Muscle of leg (tissue), 11 donors: ENCODE results near the gene STMN3. TPM values are rescaled to one million over a fixed set of nuclear protein-coding genes. Genes with fewer than 3 reads are reported as not detected.

Experiments
- DNase-seq: peaks from one replicate; pipeline ENCODE4 v3.0.0; 2013
- H3K27ac ChIP-seq: one replicate; pipeline ENCODE4 v1.5.1; 2013; ENCODE audit warnings: mild to moderate bottlenecking, low read length, control low read depth
- H3K27me3 ChIP-seq: one replicate; pipeline ENCODE4 v1.6.1; 2013; ENCODE audit warnings: low read length; ENCODE audit not compliant: control insufficient read depth, insufficient read depth
- H3K36me3 ChIP-seq: one replicate; pipeline ENCODE4 v1.6.1; 2013; ENCODE audit warnings: low read length; ENCODE audit not compliant: control insufficient read depth, insufficient read depth
- H3K4me1 ChIP-seq: one replicate; pipeline ENCODE4 v1.6.1; 2013; ENCODE audit warnings: low read length; ENCODE audit not compliant: control insufficient read depth, insufficient read depth
- H3K4me3 ChIP-seq: one replicate; pipeline ENCODE4 v1.5.1; 2013; ENCODE audit warnings: low read length, control low read depth
- H3K9me3 ChIP-seq: replicated peaks from 2 replicates; pipeline ENCODE4 v1.6.1; 2013; ENCODE audit warnings: low read depth, low read length; ENCODE audit not compliant: control insufficient read depth
- WGBS: methylation state at CpG from one replicate; pipeline ENCODE4 v1.1.5; 2013; ENCODE audit warnings: missing lambda C conversion rate; ENCODE audit not compliant: insufficient coverage; 5-methylcytosine and 5-hydroxymethylcytosine counted together
- polyA plus RNA-seq, 8 donors: library from polyadenylated mRNA; unstranded; fragments of 120-200 nt; gene quantifications; one replicate each; pipeline versions ENCODE4 v1.2.1 to v1.2.3, GENCODE V29; 2013; ENCODE audit warnings: inconsistent platforms in 1 of 8, low replicate concordance in 1 of 8; ENCODE audit not compliant: insufficient read length in 8 of 8, insufficient read depth in 1 of 8
- total RNA-seq: library from RNA; stranded (reverse); fragments of 120-200 nt; gene quantifications from one replicate; pipeline ENCODE4 v1.2.4, GENCODE V29; 2013

Gene STMN3
- total and polyA plus RNA-seq, 9 donors, result 12.3 to 31.9 (median 18.4) TPM

GRCh38 chr20:63686492-63687321 lies 33.5 kb upstream of the STMN3 start:
- Histone ChIP-seq H3K36me3 (peaks cover 20% of the 10 kb centered on the region), H3K4me1 (peaks cover 27% of the 10 kb centered on the region), H3K4me3 (no peak overlapping the region)

GRCh38 chr20:63686094-63686491 lies 32.9 kb upstream of the STMN3 start:
- Histone ChIP-seq H3K9me3 (no peaks in the 10 kb centered on the region), H3K36me3 (peaks cover 20% of the 10 kb centered on the region), H3K4me3 (no peak overlapping the region), H3K27me3 (no peaks in the 10 kb centered on the region), H3K27ac (peak overlapping the region; percentile 85), H3K4me1 (peaks cover 27% of the 10 kb centered on the region)
- no peak for DNase-seq
- 83% methylated on average over 19 of the region's 24 CpGs for WGBS

More at GRCh38 chr20:63686492-63687321, 33.5 kb upstream of the STMN3 start:
- Histone ChIP-seq H3K9me3 (no peaks in the 10 kb centered on the region), H3K27ac (peak overlapping the region; percentile 85), H3K27me3 (no peaks in the 10 kb centered on the region)
- DNase-seq, result peak; percentile 88
- 30% methylated on average over 35 of the region's 45 CpGs for WGBS

GRCh38 chr20:63685269-63686026 lies 32.2 kb upstream of the STMN3 start:
- H3K27me3 ChIP-seq, result no peaks in the 10 kb centered on the region
- no peak overlapping the region for H3K4me3 ChIP-seq
- peaks cover 27% of the 10 kb centered on the region for H3K4me1 ChIP-seq
- H3K27ac ChIP-seq, result no peak overlapping the region
- no peak for DNase-seq
- no peaks in the 10 kb centered on the region for H3K9me3 ChIP-seq
- 91% methylated on average over 18 of the region's 21 CpGs for WGBS
- peaks cover 25% of the 10 kb centered on the region for H3K36me3 ChIP-seq

- Histone ChIP-seq H3K27ac (peak overlapping the region; percentile 3), H3K4me3 (no peak overlapping the region), H3K9me3 (no peaks in the 10 kb centered on the region), H3K4me1 (peaks cover 22% of the 10 kb centered on the region), H3K27me3 (no peaks in the 10 kb centered on the region), H3K36me3 (peaks cover 42% of the 10 kb centered on the region)
- no peak for DNase-seq
- 65% methylated on average over 17 of the region's 22 CpGs for WGBS
Measured at GRCh38 chr20:63682384-63683139, 29.3 kb upstream of the STMN3 start.

DNA sequence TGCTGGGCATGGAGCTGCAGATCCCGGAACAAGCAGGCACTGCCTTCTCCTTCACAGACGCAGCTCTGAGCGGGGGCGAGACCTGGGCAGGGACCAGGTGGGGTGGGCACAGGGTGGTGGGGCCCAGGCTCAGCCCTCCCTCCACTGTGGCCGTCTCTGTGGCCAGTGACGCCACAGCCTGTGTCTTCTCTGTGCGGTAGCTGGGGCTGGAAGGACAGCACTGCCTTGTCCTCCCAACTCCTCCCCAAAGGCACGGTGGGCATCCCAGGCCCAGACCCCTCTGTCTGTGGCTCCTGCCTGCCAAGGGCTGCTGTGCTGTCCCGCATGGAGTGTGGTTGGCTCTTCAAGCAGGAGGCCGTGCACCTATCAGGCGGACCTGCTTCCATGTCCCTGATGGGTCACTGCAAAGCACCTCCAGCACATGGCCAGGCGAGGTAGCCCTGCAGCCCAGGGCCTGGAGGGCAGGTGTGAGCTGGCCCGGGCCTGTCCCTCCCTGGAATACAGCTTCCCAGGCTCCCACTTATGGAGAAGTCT lies 28.5 kb upstream of the STMN3 start:
- H3K27me3 ChIP-seq, result no peaks in the 10 kb centered on the region
- no peak for DNase-seq
- H3K9me3 ChIP-seq, result no peaks in the 10 kb centered on the region
- no peak overlapping the region for H3K27ac ChIP-seq
- 97% methylated on average over 11 of the region's 13 CpGs for WGBS
- H3K4me1 ChIP-seq, result peaks cover 13% of the 10 kb centered on the region
- H3K36me3 ChIP-seq, result peaks cover 44% of the 10 kb centered on the region
- H3K4me3 ChIP-seq, result no peak overlapping the region

- H3K4me1 ChIP-seq, result peaks cover 6% of the 10 kb centered on the region
- no peak overlapping the region for H3K4me3 ChIP-seq
- H3K27ac ChIP-seq, result no peak overlapping the region
- no peaks in the 10 kb centered on the region for H3K9me3 ChIP-seq
- DNase-seq, result no peak
- whole genome bisulfite sequencing, result 94% methylated on average over 21 of the region's 23 CpGs
- H3K27me3 ChIP-seq, result no peaks in the 10 kb centered on the region
- H3K36me3 ChIP-seq, result peaks cover 49% of the 10 kb centered on the region
Measured at GRCh38 chr20:63680857-63681608, 27.8 kb upstream of the STMN3 start.

DNA sequence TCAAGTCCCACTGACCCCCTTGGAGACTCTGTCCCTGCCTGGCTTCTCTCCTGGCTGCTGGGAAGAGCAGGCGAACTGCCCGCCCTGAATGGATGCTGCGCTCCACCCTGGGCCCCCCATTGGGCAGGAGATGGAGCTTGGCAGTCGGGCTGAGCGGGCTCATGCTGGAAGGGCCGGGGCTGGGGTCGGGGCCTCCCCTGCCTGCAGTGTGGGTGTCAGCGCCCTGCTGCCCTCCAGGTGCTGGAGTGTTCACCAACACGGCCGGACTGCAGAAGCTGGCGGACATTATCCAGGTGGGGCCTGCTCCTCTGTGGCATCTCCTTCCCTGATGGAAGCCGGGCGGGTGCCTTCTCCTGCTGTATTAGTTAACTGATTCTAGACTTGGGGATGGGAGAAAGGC lies 27.2 kb upstream of the STMN3 start:
- H3K27me3 ChIP-seq, result no peaks in the 10 kb centered on the region
- H3K27ac ChIP-seq, result no peak overlapping the region
- no peak for DNase-seq
- no peaks in the 10 kb centered on the region for H3K9me3 ChIP-seq
- peaks cover 4% of the 10 kb centered on the region for H3K4me1 ChIP-seq
- peaks cover 55% of the 10 kb centered on the region for H3K36me3 ChIP-seq
- 88% methylated on average over 12 of the region's 13 CpGs for WGBS
- no peak overlapping the region for H3K4me3 ChIP-seq

DNA sequence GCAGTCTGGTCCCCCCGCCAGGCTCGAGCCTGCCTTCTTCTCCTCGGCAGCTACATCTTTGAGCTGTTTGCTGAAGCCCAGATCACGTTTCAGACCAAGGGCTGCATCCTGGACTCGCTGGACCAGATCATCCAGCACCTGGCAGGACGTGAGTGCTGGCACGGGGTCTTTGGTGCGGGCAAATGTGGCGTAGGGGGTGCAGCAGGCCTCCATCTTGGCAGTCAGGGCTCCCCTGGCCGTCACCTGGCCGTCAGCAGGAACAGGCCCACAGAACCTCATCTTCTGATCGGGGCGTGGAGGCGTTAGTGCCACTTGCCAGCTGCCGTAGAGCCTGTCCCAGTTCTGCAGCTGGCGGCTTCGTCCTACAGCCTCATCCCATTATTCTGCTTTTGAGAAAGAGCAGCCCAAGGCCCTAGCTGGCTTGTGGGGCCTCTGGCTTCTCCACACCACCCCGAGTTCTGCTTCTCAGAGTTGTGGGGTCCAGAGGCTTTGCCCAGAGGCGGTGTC lies 26.6 kb upstream of the STMN3 start:
- no peaks in the 10 kb centered on the region for H3K9me3 ChIP-seq
- H3K4me3 ChIP-seq, result no peak overlapping the region
- no peak for DNase-seq
- no peaks in the 10 kb centered on the region for H3K27me3 ChIP-seq
- no peak overlapping the region for H3K27ac ChIP-seq
- peaks cover 60% of the 10 kb centered on the region for H3K36me3 ChIP-seq
- peaks cover 4% of the 10 kb centered on the region for H3K4me1 ChIP-seq
- 86% methylated on average over 17 of the region's 19 CpGs for WGBS

DNA sequence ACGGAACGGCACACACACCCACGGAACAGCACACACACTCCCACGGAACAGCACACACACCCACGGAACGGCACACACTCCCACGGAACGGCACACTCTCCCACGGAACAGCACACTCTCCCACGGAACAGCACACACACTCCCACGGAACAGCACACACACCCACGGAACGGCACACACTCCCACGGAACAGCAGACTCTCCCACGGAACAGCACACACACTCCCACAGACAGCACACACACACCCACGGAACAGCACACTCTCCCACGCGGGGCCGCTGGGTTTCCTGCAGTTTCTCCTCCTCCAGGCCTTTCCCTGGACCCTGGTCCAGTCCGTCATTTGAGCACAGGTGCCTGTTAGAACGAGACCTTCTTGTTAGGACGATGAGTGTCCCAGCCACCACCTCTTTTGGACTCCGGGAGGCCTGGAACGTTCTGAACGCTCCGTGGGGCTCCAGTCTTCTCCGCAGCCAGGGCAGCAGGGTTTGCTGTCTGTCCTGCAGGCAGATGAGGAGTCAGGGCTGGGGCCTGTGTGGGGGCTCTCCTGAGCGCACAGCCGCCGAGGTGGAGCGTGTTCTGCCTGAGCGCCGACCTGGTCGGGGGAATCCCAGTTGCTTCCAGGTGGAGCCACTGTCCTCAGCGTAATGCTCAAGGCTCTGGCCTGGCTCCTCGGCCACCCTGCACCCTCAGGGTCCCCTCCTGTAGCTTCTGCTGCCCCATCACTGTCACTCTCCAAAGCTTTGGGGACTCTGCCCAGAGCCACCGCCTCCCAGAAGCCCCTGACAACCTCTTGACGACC lies 25.6 kb upstream of the STMN3 start:
- H3K4me3 ChIP-seq, result no peak overlapping the region
- peaks cover 4% of the 10 kb centered on the region for H3K4me1 ChIP-seq
- 85% methylated on average over 37 of the region's 38 CpGs for WGBS
- peaks cover 68% of the 10 kb centered on the region for H3K36me3 ChIP-seq
- H3K9me3 ChIP-seq, result no peaks in the 10 kb centered on the region
- no peaks in the 10 kb centered on the region for H3K27me3 ChIP-seq
- no peak for DNase-seq
- no peak overlapping the region for H3K27ac ChIP-seq
